GM21529 (cell line): ENCODE data around the gene ISG20.
A peak's percentile ranks its signal among the peaks of the same experiment; 100 is the strongest.
"Not testable (repeated sequence)": the region's sequence is repeated elsewhere in the genome, so short reads cannot be mapped to it uniquely, and the experiment has no call there.

Source experiments
- ATAC-seq: cut with Tn5 transposase; IDR thresholded peaks from one replicate; pipeline ENCODE4 v1.9.1; 2021; ENCODE audit not compliant: unreplicated experiment

Gene ISG20

DNA sequence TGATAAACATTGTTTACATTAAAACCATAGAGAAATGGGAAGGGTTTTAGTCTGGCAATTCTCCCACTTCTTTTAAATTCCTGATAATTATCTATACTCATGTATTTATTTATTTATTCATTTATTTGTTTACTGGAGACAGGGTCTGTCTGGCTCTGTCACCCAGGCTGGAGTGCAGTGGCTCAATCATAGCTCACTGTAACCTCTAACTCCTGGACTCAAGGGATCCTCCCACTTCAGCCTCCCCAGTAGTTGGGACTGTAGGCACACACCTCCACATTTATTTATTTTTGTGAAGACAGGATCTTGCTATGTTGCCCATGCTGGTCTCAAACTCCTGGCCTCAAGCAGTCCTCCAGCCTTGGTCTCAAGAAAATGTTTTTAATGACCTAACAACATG, 20.1 kb upstream of the ISG20 start:
- no peak for ATAC-seq

DNA sequence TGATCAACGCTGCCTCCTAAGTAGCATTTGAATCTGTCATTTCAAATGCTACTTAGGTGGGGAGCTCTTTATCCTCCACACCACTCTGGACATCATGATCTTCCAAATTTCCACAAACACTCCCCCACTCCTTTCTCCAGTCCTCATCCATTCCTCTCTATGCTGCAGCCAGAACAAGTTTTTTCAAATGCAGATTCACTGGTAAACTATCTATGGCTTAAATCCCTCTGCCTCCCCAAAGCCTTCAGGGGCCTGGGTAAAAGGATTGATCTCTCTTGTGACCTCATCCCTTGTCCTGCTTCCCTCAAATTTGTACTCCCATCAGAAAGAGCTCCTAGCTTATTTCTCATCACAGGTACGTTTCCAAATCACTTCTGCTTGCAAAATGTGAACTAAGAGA, 19.0 kb upstream of the ISG20 start:
- no peak for ATAC-seq

DNA sequence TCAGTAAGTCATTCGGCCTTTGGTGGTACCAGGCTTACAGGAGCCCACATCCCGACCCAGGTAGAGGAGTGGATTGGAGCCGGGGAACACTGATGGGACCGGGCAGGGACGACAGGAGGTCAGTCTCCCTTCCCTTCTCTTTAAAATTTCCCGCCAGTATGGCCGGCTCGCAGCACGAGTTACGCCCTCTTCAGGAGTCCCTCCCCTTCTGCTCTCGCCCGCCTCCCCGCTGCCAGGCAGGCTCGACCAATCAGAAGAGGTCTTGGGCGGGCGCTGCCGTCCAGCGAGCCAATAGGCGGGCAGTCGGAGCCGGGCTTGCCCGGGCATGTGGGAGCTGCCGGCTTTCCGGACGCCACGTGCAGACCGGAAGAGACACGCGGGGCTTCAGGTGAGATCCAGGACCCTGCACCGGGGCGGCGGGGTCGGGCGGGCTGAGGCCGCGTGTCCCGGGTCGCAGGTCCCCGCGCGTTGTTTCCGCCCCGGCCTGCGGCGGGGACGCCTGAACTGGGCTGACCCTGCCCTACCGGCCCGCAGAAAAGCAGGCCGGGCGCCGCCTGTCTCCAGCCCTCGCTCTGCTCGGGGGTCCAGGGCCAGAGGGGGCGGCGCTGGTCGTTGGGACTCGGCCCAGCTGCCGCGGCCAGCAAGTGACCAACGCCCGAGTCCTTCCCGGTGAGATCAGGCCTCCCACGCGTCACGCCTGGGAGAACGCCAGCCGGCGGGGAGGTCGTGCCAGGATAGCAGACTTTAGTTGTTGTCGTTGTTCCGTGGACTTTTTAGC, 17.6 kb upstream of the ISG20 start, which contains the start of gene AEN:
Gene AEN (plus strand): TSS at position 346 of the 778 bp plus-strand sequence. CDS start 4,870 bp downstream, outside the sequence.
- peak; percentile 93 for ATAC-seq

DNA sequence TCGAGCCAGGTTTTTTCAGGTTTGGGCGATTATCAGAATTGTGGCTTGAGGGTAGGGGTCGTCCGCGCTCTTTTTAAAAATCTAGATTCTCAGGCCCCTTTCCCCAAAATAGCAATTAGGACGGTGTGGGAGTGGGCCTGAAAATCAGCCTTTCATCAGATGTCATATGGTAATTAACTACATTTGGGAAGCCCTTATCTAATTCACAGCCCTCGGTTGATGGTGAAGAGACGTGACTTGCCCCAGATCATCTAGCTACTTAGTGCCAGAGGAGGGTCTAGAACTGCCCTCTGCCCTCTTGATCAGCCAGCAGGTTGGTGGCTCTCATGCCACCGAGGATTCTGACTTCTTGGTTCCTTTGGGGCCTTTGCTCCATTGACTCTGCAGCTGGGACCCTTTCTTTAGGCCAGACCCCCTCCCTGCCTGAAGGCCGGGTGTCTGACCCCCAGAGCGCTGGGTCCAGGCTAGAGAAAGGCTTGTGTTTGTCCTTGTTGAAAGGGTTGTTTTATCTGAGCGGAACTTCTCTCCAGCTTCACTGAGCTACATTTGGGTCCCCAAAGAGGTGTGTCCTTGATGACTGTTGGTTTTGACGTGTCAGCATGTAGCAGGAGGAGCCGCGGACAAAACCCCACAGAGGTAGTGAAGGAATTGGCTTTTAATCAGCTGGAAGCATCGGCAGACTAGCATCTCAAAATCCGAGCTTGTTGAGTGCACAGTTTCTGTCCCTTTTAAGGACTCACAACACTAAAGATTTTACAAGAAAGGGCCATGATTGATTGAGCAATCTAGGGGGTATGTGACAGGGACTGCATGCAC, 16.8 kb upstream of the ISG20 start:
- peak; percentile 38 for ATAC-seq

DNA sequence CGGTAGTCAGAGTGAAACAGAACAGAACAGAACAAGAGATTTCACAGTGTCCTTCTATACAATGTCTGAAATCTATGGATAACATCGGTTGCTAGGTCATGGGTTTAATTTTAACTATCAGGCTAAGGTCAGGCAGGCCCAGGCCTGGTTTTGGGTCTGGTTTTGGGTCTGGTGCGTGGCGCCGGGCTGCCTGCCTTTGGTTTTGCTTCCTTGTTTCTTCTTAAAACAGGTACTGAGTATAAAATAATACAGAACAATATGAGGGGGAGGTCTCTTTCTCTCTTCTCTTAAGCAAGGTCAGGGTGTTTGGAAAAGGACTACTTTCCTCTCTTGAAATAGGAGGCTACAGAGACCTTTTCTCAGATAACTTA, 16.2 kb upstream of the ISG20 start:
- ATAC-seq: no peak

DNA sequence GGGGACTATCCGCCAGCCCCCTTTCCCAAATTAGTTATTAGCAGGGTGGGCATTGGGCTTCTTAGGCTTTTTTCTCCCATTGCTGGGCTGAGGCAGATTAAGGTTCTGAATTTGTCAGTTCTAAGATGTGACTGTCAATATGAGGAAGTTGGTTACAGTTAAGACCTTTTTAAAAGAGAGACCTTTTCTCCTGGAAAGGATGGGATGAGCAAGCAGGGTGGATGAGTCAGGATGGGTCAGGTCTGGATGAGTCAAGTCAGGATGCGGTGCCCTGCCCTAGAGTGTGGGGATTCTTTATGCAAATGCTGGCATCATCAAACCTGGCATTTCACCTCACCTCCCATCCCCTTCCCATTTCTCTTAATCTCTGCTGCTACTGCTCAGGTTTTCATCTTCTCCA, 15.8 kb upstream of the ISG20 start:
- ATAC-seq: no peak

DNA sequence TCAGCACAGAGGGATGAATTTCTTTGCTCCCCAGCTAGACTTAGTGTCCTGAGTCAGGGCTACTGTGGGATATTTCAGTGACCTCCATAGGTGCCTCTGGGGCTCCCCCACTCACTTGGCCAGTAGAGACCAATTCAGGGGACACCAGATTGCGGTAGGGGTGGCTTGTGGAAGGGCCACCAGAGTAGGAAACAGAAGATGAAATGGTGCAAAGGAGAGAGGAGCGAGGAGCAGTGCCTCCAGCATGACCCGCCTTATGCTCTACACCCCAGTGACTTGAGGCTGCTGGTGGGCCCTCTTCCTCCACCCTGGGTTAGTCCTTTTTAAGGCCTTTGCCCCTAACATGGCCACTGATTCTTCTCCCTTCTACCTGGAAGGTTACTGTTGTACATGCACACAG, 15.2 kb upstream of the ISG20 start:
- ATAC-seq: no peak

DNA sequence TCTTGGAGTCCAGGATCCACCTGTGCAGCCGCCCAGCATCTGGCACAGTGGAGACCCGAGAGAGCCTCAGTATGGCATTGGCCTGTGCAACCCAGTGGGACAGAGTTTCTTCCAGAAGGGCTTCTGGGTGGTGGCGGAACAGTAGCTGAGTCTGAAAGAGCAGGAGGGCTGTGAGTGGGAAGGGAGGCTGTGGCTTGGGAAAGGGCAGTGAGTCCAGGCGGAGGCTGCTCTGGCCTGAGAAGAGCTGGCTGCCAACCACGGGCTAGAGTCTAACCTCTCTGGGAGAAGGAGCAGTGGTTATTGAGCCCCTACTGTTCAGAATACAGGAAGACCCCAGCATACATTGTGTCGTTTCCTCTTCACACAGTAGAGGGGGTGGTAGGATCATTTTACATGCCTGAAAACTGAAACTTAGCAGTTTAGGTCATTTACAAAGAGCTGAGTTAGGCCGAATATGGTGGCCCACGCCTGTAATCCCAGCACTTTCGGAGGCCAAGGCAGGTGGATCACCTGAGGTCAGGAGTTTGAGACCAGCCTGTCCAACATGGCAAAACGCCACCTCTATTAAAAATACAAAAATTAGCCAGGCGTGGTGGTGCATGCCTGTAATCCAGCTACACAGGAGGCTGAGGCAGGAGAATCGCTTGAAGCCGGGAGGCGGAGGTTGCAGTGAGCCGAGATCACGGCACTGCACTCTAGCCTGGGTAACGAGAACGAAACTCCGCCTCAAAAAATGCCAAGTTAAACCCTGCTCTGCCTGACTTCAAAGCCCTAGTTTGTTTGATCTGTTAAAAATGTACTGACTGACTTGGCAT, 14.5 kb upstream of the ISG20 start:
- ATAC-seq: peak; percentile 44

DNA sequence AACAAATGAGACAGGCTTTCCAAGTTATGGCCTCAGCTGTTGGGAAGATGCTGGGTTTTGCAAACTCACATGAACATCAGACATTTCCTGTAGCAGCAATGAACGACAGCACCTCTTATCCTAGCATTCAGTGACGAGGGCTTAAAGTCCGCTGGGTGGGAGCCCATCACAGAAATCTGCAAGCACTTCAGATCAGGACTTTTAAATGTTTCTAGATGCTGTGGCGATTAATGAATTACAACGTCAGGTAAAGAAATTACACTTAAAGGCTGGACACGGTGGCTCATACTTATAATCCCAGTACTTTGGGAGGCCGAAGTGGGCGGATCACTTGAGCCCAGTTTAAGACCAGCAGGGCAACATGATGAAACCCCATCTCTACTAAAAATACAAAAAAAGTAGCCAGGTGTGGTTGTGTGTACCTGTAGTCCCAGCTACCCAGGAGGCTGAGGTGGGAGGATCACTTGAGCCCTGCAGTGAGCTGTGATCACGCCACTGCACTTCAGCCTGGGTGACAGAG, 13.8 kb upstream of the ISG20 start:
- ATAC-seq: no peak

DNA sequence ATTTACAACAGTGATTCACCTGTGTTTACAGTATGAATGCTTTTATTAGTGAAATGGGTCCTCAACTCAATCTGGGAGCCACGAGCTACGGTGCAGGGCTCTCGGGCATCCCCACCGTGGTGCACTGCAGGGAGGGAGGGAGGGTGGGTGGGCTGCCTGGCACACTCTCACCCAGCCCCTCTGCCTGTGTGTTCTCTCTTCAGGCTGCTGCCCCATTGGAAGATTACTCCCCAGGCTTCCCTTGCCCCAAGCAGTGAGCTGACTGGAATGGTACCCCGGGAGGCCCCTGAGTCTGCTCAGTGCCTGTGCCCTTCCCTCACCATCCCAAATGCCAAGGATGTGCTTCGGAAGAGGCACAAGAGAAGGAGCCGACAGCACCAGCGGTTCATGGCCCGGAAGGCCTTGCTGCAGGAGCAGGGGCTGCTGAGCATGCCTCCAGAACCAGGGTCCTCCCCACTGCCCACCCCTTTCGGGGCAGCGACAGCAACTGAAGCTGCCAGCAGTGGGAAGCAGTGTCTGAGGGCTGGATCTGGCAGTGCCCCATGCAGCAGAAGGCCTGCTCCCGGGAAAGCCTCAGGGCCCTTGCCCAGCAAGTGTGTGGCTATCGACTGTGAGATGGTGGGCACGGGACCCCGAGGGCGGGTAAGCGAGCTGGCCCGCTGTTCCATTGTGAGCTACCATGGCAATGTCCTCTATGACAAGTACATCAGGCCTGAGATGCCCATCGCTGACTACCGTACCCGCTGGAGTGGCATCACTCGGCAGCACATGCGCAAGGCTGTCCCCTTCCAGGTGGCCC, 12.7 kb upstream of the ISG20 start:
- no peak for ATAC-seq

DNA sequence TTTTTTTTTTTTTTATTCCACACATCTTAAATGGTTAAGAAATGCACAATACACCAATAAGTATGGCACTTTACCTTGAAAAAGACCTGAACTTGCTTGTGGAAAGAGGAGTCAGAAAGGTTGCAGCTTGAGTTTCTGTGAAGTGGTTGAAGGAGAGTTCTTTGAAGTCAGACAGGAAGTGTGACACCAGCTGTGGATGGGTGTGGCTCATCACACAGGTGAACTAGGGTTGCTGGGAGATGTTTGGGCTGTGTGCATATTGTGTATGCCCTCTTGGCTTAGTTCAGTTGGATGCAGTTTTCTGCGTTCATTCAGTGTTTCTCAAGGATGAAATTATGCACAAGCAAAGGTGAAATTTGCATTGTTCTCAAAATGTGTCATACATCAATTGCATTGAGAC, 11.4 kb upstream of the ISG20 start:
- no peak for ATAC-seq

DNA sequence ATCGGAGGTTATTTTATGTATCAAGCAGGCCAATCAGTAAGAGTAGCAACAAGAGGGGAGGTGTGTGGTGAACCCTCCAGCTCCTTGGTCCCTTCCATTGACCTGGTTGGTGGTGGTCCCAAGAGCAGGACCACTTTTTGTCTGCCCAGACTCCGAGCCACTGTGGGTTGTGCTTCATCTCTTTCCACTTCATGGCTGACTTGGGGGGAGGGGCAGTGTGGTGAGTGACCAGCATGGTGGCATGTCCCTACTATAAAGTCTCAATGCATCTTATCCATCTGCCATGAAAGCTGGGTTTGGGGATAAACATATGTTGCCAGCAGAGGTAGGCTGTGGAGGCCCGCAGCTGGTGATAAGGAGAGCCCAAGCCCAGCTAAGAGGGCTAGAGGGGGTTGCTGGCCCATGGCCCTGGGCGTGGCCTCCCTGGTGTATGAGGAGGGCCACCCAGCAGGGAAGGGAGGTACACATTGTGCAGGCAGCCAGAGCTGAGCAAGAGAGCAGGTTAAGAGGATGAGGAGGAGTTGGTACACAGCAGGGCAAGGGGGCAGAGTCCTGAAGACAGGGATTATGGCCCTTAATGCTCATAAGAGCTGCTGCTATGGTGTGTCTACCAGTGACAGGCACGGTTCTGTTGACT, 10.7 kb upstream of the ISG20 start:
- no peak for ATAC-seq

DNA sequence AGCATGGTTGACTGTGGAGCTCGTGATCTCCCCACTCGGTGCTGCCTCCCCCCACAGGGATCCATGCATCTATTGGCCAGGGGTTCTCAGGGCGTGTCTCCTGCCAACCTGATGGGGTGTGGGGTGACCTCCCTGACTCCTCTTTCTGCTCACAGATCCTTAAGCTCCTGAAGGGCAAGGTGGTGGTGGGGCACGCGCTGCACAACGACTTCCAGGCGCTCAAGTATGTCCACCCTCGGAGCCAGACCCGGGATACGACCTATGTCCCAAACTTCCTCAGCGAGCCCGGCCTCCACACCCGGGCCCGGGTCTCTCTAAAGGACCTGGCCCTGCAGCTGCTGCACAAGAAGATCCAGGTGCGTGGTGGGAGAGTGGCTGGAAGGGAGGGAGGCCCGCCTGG, 9.7 kb upstream of the ISG20 start:
- no peak for ATAC-seq

DNA sequence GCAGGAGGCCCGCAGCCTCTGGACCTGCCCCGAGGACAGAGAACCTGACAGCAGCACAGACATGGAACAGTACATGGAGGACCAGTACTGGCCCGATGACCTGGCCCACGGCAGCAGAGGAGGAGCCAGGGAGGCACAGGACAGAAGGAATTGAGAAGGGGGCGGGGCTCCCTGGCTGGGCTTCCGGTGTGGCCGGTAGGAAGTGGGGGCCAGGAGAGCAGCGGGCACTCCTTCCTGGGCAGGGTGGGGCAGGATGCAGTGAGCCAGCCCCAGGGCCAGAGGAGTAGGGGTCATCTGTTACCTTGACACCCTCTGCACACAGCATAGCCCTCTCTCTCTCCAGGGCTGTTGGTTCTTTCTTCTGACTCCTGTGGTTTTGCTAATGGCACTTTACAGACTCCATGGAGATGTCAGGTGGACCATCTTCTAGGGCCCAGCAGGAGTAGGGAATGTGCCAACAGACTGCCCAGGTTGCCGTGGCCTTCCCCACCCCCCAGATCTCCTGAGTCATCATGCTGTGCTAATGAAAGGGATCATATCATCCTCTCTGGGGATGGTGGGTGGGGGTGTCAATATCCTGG, 8.6 kb upstream of the ISG20 start:
- ATAC-seq: no peak

DNA sequence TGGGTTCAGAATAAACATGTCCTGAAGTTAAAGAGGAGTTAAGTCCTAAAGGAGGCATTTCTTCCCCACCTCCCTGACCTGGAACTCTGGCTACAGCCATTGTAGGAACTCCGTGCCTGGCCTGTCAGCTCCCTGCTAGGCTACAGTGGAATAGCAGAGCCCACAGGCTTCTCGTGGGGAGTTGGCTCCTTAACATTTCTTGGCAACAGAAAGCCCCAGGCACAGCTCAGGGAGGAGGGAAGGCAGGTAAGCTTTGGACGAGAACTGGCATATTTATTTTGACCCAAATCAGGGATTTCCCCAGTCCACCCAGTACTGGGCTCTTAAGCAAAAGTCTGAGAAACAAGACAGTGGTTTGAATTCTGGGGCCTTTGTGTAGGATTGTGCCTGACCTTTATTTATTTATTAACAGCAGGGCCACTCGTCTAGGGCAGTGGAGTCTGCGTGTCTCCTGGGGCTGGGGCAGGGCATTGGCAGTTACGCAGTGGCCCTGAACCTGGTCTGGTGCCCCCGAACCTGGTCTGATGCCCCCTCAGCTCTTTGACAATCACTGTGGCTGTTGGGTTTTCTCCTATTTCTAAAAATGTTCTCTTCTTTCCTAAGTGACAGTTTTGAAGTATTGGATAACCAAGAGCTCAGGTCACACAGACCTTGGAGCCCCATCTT, 7.9 kb upstream of the ISG20 start:
- no peak for ATAC-seq

DNA sequence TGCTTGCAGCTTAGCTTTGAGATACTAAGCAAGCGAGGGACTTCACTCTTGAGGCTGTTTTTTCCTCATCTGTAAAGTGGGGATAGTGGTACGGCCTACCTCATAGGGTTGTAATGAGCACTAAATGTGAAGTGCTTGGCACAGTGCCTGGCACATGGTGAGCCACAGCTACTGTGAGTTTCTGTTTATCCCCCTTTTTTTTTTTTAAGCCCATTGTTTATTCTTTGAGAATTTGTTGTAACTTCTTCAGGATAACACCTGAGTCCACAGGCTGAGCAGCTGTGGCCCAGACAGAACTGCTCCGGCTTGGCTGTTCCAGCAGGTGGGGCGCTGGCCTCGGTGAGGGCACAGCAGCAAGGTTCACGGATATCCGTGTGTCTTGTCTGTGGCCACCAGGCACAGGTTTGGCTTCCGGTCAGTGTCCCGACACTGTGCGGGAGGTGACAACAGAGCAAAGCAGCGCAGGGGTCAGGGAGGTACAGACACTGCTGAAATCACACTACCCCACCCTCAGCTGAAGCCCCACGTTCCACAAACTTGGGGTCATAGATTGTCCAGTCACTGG, 7.3 kb upstream of the ISG20 start:
- ATAC-seq: no peak

DNA sequence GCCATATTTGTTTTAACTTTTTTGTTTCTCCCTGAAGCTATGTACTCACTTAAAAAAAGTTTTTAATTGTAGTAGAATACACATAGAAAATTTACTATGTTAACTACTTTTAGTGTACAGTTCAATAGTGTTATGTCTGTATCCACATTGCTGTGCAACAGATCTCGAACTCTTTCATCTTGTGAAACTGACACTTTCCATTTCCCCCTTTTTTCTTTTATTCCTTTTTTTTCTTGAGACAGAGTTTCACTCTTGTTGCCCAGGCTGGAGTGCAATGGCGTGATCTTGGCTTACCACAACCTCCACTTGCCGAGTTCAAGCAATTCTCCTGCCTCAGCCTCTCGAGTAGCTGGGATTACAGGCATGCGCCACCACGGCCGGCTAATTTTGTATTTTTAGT, 6.0 kb upstream of the ISG20 start:
- ATAC-seq: not testable (repeated sequence)

DNA sequence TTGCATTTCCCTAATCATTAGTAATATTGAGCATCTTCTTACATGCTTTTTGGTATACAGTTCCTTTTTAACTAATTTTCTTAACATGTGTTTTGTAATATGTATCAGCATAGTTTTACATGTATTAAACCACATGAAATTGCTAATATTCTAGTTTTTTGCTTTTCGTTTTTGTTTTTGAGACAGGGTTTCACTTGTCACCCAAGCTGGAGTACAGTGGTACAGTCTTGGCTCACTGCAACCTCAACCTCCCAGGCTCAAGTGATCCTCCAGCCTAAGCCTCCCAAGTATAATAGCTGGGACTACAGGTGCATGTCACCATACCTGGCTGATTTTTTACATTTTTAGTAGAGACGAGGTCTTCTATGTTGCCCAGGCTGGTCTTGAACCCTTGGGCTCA, 4.4 kb upstream of the ISG20 start:
- ATAC-seq: no peak

DNA sequence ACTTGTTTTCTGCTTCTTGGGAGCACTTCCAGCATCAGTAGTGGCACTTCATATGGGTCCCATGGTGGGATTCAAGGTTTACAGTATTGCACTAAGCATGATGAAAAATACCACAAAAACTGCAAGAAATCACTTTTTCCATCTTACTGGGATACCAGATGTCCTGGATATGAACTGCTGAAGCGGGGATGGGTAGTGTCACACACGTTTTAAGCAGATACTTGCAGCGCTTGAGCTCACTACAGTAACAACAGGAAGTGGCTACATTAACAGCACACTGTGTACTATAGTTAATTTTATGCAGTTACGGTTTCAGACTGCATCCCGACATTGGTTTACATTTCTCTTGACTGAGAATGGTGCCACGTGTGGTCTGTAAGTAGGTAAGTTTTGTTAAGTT, 3.5 kb upstream of the ISG20 start:
- peak; percentile 26 for ATAC-seq
